ENCODE data around the gene ANGPTL5. TPM values are rescaled to one million over a fixed set of nuclear protein-coding genes. Genes with fewer than 3 reads are reported as not detected.
"Not testable (repeated sequence)": the region's sequence is repeated elsewhere in the genome, so short reads cannot be mapped to it uniquely, and the experiment has no call there.

ANGPTL5 gene
- total RNA-seq = not detected

- no peak for DNase-seq (ENCODE audit: low spot score in 2 of 2)
- Mint-ChIP-seq H3K36me3 (no peaks in the 10 kb centered on the region), H3K9me3 (no peaks in the 10 kb centered on the region), H3K27ac (peak within 1 kb of the TSS; percentile 23 to 85)
- no peak for ATAC-seq
These were observed at the start of gene ANGPTL5 for GRCh38 chr11:101916422-101916821. Gene ANGPTL5 (minus strand): TSS chr11:101916522. CDS start chr11:101907909, 8,613 bp downstream.

DNA sequence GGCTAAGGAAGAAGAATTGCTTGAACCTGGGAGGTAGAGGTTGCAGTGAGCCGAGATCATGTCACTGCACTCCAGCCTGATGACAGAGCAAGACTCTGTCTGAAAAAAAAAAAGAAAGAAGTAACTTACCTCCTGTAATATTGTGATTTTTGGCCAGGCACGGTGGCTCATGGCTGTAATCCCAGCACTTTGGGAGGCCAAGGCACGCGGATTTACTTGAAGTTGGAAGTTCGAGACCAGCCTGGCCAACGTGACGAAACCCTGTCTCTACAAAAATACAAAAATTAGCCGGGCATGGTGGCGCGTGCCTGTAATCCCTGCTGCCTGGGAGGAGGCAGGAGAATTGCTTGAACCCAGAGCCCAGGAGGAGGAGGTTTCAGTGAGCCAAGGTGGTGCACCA, 47.9 kb upstream of the ANGPTL5 start:
- H3K27ac Mint-ChIP-seq; H3K36me3 Mint-ChIP-seq; DNase-seq (ENCODE audit: low spot score in 2 of 2); H3K9me3 Mint-ChIP-seq; ATAC-seq: not testable (repeated sequence)

GRCh38 chr11:101960231-101960630, 43.9 kb upstream of the ANGPTL5 start:
- Mint-ChIP-seq H3K9me3 (no peaks in the 10 kb centered on the region), H3K36me3 (peaks cover 0 to 5% of the 10 kb centered on the region in 2 donors), H3K27ac (no peak overlapping the region)
- DNase-seq (ENCODE audit: low spot score in 2 of 2) (no peak), ATAC-seq (no peak)

DNA sequence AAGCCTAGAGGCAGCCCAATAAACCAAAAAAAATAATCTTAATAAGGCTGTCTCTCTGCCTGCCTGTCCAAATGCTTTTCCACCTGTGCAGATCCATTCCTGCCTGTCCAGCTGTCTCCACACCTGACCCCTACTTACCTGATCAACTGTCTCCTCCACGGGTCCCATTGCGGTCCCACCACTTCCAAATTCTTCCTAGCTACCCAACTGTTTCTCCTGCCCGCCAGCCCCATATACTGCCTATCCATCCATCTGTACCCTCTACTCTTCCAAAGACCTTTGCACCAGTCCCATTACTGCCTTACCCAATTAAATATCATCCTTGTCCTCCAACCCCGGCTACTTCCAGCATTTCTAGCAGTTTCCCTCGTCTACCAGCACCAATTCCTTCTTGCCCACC, 39.4 kb upstream of the ANGPTL5 start:
- no peaks in the 10 kb centered on the region for H3K9me3 Mint-ChIP-seq
- DNase-seq (ENCODE audit: low spot score in 2 of 2) (no peak), ATAC-seq (no peak)
- H3K27ac Mint-ChIP-seq = no peak overlapping the region
- H3K36me3 Mint-ChIP-seq = no peaks in the 10 kb centered on the region

DNA sequence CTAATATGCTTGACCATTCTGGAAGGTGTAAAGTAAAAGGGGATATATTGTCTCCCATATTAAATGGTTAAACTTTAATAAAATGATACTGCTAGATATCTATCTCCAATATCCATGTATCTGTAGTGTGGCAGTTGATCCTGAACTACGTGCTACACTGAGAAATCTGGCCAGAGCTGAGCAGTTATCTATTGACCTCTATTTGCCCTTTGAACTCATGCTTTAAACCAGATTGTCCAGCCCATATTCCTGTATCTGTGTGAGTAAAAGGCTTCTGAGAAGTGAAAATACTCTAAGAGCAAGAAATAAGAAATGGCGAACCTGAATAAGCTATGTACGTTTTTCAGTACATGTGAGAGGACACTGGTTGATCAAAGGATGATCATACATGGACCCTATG, 39.0 kb upstream of the ANGPTL5 start:
- ATAC-seq = no peak
- H3K27ac Mint-ChIP-seq = no peak overlapping the region
- H3K9me3 Mint-ChIP-seq = no peaks in the 10 kb centered on the region
- DNase-seq (ENCODE audit: low spot score in 2 of 2) = no peak
- H3K36me3 Mint-ChIP-seq = no peaks in the 10 kb centered on the region

DNA sequence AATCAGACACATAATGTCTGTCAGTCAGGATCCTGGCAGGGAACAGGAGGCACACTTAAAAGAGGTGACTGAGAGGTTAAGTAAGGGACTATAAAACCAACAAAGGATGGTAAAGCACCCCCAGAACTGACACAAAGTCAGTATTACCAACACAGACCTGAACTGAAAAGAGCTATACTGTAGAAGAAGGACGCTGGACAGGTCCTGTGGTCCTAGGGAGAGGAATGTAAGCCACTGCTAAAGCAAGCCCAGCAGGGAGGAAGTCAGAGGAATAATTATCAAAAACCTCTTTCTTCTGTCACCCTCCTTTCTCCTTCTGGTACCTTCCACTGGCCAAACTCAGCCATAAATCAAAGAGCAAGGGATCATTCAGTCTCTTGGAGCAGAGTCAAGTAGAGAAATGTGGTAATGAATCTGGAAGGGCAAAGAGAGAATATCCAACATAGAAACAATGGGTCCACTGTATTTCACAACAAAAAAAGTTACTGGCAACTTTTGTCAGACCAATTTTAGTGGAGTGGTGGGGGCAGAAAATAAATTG, 33.4 kb upstream of the ANGPTL5 start:
- Mint-ChIP-seq H3K27ac (no peak overlapping the region), H3K36me3 (no peaks in the 10 kb centered on the region), H3K9me3 (no peaks in the 10 kb centered on the region)
- DNase-seq (ENCODE audit: low spot score in 2 of 2) (no peak), ATAC-seq (no peak)

- Mint-ChIP-seq H3K27ac (no peak overlapping the region), H3K9me3 (no peaks in the 10 kb centered on the region), H3K36me3 (no peaks in the 10 kb centered on the region)
- DNase-seq (ENCODE audit: low spot score in 2 of 2) (no peak), ATAC-seq (no peak)
These were observed 29.1 kb upstream of the ANGPTL5 start for GRCh38 chr11:101945448-101945847.

DNA sequence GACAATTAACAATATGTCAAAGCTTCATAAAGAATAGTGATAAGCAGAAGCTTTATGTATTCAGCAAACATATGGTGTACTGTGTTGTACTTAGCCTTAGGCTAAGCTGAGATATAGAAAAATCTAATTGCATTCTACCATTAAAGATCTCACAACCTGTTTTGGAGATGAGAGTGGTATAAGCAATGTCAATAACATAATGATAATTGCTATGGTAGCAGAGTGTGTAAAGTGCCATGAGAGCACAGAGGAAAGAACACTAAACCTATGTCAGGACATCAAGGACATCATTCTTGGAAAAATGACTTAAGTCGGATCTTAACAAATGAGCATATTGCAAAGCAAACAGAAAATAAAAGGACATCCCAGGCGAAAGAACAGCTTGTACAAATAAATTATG, 28.6 kb upstream of the ANGPTL5 start:
- no peaks in the 10 kb centered on the region for H3K9me3 Mint-ChIP-seq
- DNase-seq (ENCODE audit: low spot score in 2 of 2) = no peak
- ATAC-seq = no peak
- H3K27ac Mint-ChIP-seq = no peak overlapping the region
- no peaks in the 10 kb centered on the region for H3K36me3 Mint-ChIP-seq

DNA sequence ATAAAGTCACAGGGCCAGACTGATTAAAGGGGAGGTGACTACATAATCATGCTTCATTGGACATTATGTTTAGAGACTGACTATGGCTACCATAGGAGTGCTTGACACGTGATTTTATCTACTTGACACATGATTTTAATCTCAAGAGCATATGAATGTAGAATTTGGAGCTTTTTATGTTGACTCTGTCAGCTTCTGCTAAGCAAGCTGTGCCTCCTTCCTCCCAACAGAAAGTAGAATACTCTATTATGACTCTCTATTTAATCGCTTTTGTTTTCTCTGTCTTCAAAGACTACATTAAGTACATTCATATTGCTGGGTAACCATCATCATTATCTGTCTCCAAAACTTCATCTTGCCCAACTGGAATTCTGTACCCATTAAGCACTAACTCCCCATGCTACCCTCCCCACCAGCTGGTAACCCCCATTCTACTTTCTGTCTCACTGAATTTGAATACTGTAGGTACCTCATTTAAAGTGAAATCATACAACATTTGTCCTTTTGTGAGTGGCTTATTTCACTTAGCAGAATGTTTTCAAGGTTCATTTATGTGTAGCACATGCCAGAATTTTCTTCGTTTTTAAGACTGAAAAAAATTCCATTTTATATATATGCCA, 24.7 kb upstream of the ANGPTL5 start:
- ATAC-seq (no peak), DNase-seq (ENCODE audit: low spot score in 2 of 2) (no peak)
- Mint-ChIP-seq H3K9me3 (no peaks in the 10 kb centered on the region), H3K36me3 (no peaks in the 10 kb centered on the region), H3K27ac (no peak overlapping the region)

DNA sequence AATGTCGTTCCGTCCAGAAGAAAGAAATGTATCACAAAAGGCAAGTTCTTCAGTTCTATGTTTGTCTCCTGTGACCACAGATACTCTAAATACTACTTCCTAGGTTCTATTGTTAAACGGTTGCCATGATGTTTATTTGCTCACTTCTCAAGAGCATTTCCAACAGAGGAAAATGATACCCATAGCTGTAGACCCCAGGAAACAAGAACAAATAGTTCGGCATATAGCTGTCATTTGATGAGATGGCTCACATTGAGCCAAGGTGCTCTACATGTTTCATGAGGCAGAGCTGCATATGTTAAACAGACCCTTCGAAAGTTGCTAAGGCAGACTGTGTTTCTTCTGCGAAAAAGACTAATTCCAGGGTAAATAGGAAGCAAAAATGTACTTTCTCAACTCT, 15.4 kb upstream of the ANGPTL5 start:
- ATAC-seq (no peak), DNase-seq (ENCODE audit: low spot score in 2 of 2) (no peak)
- Mint-ChIP-seq H3K27ac (no peak overlapping the region), H3K36me3 (no peaks in the 10 kb centered on the region), H3K9me3 (no peaks in the 10 kb centered on the region)

- ATAC-seq = no peak
These were observed 13.1 kb upstream of the ANGPTL5 start for GRCh38 chr11:101929294-101929915.

GRCh38 chr11:101923554-101923953, 7.2 kb upstream of the ANGPTL5 start:
- no peak overlapping the region for H3K27ac Mint-ChIP-seq
- ATAC-seq = no peak
- DNase-seq (ENCODE audit: low spot score in 2 of 2) = no peak
- H3K9me3 Mint-ChIP-seq = no peaks in the 10 kb centered on the region
- H3K36me3 Mint-ChIP-seq = no peaks in the 10 kb centered on the region

More at GRCh38 chr11:101929294-101929915, 13.1 kb upstream of the ANGPTL5 start:
- no peak for DNase-seq (ENCODE audit: low spot score in 2 of 2)
- Mint-ChIP-seq H3K27ac (no peak overlapping the region), H3K9me3 (no peaks in the 10 kb centered on the region), H3K36me3 (no peaks in the 10 kb centered on the region)

DNA sequence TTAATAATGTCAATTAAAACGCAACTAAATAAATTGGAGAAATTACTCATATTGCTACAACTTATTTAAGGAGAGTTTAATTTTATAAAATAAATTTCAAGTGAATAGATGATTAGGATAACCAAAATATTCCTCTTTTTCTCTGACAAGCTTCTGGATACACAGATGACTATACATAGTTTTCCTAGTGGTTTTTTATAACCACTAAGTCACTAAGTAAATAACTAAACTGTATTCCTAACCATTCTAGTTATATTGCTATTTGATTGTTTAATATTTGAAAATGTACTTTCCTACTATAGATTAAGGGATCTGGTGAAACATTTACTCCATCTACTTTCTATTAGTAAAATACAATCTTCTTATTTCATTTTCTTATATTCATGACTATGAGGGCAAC, 4.7 kb upstream of the ANGPTL5 start:
- Mint-ChIP-seq H3K9me3 (no peaks in the 10 kb centered on the region), H3K36me3 (no peaks in the 10 kb centered on the region), H3K27ac (no peak overlapping the region)
- DNase-seq (ENCODE audit: low spot score in 2 of 2) (no peak), ATAC-seq (no peak)

DNA sequence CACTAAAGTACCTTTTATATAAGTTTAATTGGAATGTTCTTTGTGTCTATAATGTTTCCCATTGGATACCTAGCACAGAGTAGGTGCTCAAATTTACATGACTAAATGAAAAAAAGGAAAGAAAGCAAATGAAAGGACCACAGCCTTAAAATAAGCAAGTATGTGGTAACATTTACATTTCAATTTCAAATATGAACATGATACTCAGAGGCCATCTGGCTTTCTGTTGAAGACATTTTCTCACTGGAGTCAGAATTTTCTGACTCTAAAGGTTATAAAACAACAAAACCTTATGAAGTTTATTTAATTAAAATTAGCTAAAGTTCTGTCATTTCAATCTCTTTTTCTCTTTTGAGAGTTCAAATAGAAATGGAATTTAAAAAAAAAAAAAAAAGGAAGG, 904 bp upstream of the ANGPTL5 start:
- Mint-ChIP-seq H3K36me3 (no peaks in the 10 kb centered on the region), H3K27ac (no peak overlapping the region), H3K9me3 (no peaks in the 10 kb centered on the region)
- ATAC-seq (no peak), DNase-seq (ENCODE audit: low spot score in 2 of 2) (no peak)

DNA sequence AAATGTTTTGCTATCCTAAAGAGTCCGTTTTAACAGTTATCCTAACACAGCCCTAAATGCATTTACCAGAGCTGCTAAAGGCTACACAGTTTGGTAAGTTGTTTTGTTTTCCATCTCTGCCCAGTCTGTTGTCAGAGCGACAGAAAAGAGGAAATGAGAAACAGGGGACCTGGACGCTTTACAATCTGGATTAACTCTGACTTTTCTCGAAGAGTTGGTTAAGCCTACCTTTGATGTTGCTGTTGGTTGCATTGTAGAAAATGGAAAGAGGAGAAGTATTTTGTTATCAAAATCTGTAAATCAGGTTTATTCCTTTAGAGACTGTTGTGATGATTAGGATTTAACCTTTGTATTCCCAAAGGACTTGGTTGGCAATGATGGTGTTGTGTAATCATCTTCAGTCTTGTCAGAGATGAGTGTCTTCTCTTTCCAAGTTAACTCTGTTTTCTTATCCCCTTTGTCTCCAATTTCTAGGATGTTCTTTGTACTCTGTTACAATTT, 481 bp downstream of the ANGPTL5 start:
- H3K9me3 Mint-ChIP-seq = no peaks in the 10 kb centered on the region
- DNase-seq (ENCODE audit: low spot score in 2 of 2) = no peak
- no peak for ATAC-seq
- peak overlapping the region; percentile 23 to 85 for H3K27ac Mint-ChIP-seq
- no peaks in the 10 kb centered on the region for H3K36me3 Mint-ChIP-seq

- H3K9me3 Mint-ChIP-seq = no peaks in the 10 kb centered on the region
- no peaks in the 10 kb centered on the region for H3K36me3 Mint-ChIP-seq
- DNase-seq (ENCODE audit: low spot score in 2 of 2) = peak; percentile 89 to 92
- H3K27ac Mint-ChIP-seq = peak within 1 kb of the TSS; percentile 23 to 85
- peak; percentile 95 to 97 for ATAC-seq
These were observed 1.4 kb downstream of the ANGPTL5 start, which contains the start of gene CEP126 for GRCh38 chr11:101914738-101915426. Gene CEP126 (plus strand): TSS chr11:101915010. CDS start chr11:101915285, 275 bp downstream.

DNA sequence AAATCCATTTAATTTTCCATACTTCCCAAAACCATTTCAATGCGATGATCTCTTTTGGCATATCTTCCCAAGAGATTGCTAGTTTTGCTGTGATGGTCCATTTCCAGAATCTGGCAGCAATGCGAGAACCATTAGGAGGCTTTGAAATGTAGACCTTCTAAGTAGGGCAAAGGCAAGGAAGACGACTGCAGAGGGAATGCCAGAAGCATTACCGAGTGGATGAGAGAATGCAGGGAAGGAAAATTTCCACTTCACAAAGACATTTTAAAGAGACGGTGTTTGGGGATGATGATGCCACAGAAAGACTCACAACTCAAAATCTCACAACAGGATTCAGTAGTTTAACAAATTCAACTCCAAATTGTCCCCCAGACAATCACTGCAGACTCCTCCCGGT, 2.0 kb downstream of the ANGPTL5 start:
- H3K27ac Mint-ChIP-seq = peak overlapping the region in 1 of 2 donors; percentile 85
- ATAC-seq (no peak), DNase-seq (ENCODE audit: low spot score in 2 of 2) (no peak)
- H3K9me3 Mint-ChIP-seq = no peaks in the 10 kb centered on the region
- H3K36me3 Mint-ChIP-seq = no peaks in the 10 kb centered on the region
